ENCODE data around the gene NLRP3. TPM values are rescaled to one million over a fixed set of nuclear protein-coding genes. Genes with fewer than 3 reads are reported as not detected.

Gene NLRP3
- total RNA-seq, 1 experiment from 2014 or later: not detected

GRCh38 chr1:247417831-247418230, 1.9 kb downstream of the NLRP3 start:
- TF ChIP-seq, protein P1, sequence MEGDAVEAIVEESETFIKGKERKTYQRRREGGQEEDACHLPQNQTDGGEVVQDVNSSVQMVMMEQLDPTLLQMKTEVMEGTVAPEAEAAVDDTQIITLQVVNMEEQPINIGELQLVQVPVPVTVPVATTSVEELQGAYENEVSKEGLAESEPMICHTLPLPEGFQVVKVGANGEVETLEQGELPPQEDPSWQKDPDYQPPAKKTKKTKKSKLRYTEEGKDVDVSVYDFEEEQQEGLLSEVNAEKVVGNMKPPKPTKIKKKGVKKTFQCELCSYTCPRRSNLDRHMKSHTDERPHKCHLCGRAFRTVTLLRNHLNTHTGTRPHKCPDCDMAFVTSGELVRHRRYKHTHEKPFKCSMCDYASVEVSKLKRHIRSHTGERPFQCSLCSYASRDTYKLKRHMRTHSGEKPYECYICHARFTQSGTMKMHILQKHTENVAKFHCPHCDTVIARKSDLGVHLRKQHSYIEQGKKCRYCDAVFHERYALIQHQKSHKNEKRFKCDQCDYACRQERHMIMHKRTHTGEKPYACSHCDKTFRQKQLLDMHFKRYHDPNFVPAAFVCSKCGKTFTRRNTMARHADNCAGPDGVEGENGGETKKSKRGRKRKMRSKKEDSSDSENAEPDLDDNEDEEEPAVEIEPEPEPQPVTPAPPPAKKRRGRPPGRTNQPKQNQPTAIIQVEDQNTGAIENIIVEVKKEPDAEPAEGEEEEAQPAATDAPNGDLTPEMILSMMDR (conservative IDR thresholded peaks at IDR 0.05): no peak
- no peaks in the 10 kb centered on the region for H3K9me3 Mint-ChIP-seq
- H3K9me3 ChIP-seq (ENCODE audit: control insufficient read depth, low read depth, low read length): no peaks in the 10 kb centered on the region
- H3K14ac ChIP-seq (ENCODE audit: insufficient read depth, low read length): no peak overlapping the region
- no peaks in the 10 kb centered on the region for H3K79me2 ChIP-seq (ENCODE audit: insufficient read depth, low read length)
- no peak overlapping the region for H3K27ac Mint-ChIP-seq
- no peak overlapping the region for H3K4ac ChIP-seq (ENCODE audit: low read depth, low read length)
- H3K23me2 ChIP-seq (ENCODE audit: insufficient read length, low read depth, low read length, poor library complexity, severe bottlenecking): no peaks in the 10 kb centered on the region
- no peak overlapping the region for H3K27ac ChIP-seq (ENCODE audit: insufficient read length, low read depth, low read length)
- H3K56ac ChIP-seq (ENCODE audit: insufficient read length, low read depth, low read length): no peak overlapping the region
- H2AFZ ChIP-seq (ENCODE audit: low read length): no peak overlapping the region
- H3K4me1 ChIP-seq (ENCODE audit: insufficient read depth, low read length): no peaks in the 10 kb centered on the region
- no peak overlapping the region for H3K4me2 ChIP-seq (ENCODE audit: insufficient read depth, insufficient read length, low read length)
- H2BK5ac ChIP-seq (ENCODE audit: insufficient read length, low read length): no peak overlapping the region
- no peaks in the 10 kb centered on the region for H3K36me3 Mint-ChIP-seq (ENCODE audit: insufficient read depth in 1 of 3, low read depth in 3 of 3)
- H2AK5ac ChIP-seq (ENCODE audit: insufficient read length, low read length): no peak overlapping the region
- no peak overlapping the region for H3K9ac ChIP-seq (ENCODE audit: extremely low read depth, insufficient read length, low read length)
- no peak overlapping the region for H4K8ac ChIP-seq (replicated peaks; ENCODE audit: insufficient read length, low read depth, low read length)
- H3K4me3 Mint-ChIP-seq: no peak overlapping the region
- H2BK120ac ChIP-seq (ENCODE audit: low read depth, low read length, poor library complexity, severe bottlenecking): no peak overlapping the region
- no peak overlapping the region for H3T11ph ChIP-seq (ENCODE audit: low read length)
- no peaks in the 10 kb centered on the region; the same call in 1 of the 2 replicates for H3K27me3 Mint-ChIP-seq (ENCODE audit: low read depth)
- no peaks in the 10 kb centered on the region for H3K27me3 ChIP-seq (ENCODE audit: insufficient read depth, low read length)
- no peak overlapping the region for H2BK20ac ChIP-seq (ENCODE audit: low read depth, low read length, poor library complexity, severe bottlenecking)
- no CpG with 5 or more reads among the region's 5 CpGs for WGBS (ENCODE audit: extremely low coverage, insufficient read length, low lambda C conversion rate)
- peaks cover 0 to 2% of the 10 kb centered on the region in 2 experiments; a peak in 1 of 4 replicates for H3K4me1 Mint-ChIP-seq
- H3K79me1 ChIP-seq (ENCODE audit: insufficient read depth, low read depth, low read length, poor library complexity, severe bottlenecking): no peaks in the 10 kb centered on the region
- H2BK12ac ChIP-seq (ENCODE audit: insufficient read length, low read depth, low read length): no peak overlapping the region
- no peak overlapping the region for H3K18ac ChIP-seq (ENCODE audit: insufficient read length, low read depth, low read length)
- no peaks in the 10 kb centered on the region for H4K20me1 ChIP-seq (ENCODE audit: control insufficient read depth, insufficient read depth, insufficient read length)
- no peak for DNase-seq
- no peak overlapping the region for H4K5ac ChIP-seq (ENCODE audit: insufficient read length, low read depth, low read length)
- no peak overlapping the region for H2BK15ac ChIP-seq (ENCODE audit: low read depth, low read length)
- H4K91ac ChIP-seq (ENCODE audit: insufficient read length, low read depth, low read length): no peak overlapping the region
- H3K23ac ChIP-seq (ENCODE audit: insufficient read length, low read depth, low read length): no peak overlapping the region

Data from H9 (cell line).